WI38 (cell line): ENCODE data around the gene BASP1.

Experiments used
- H3K4me3 ChIP-seq: 2 replicates; pipeline ENCODE4 v1.5.1; 2011; ENCODE audit warnings: low read depth, mild to moderate bottlenecking, control low read depth, low read length
- TF ChIP-seq, protein P1 (sequence below): IDR thresholded peaks from 2 replicates; pipeline ENCODE4 v1.5.1; 2012; ENCODE audit warnings: low read depth, mild to moderate bottlenecking, control low read depth, low read length

BASP1 gene

DNA sequence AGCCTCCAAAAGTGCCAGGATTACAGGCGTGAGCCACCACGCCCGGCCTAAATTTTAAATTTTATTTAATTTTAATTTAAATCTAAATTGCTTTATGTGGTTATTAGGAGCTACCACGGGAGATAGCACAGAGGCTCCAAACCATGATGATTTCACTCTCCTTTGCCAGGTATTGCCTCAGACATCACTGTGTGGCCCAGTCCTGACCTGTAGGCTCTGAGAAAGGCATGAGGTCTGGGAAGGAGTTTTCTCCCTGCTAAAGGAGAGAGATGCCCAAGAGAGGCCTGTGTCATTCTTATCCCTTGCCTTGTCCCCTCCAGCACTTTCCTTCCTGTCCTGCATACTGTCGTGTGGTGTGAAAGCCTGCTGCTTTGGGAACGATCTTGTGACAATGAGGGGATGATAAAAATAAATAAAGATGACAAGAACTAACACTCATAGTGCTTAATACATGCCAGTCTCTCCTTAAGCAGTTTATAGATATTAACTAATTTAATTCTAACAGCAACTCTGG is 37.0 kb upstream of the BASP1 start:
- TF ChIP-seq, protein P1, sequence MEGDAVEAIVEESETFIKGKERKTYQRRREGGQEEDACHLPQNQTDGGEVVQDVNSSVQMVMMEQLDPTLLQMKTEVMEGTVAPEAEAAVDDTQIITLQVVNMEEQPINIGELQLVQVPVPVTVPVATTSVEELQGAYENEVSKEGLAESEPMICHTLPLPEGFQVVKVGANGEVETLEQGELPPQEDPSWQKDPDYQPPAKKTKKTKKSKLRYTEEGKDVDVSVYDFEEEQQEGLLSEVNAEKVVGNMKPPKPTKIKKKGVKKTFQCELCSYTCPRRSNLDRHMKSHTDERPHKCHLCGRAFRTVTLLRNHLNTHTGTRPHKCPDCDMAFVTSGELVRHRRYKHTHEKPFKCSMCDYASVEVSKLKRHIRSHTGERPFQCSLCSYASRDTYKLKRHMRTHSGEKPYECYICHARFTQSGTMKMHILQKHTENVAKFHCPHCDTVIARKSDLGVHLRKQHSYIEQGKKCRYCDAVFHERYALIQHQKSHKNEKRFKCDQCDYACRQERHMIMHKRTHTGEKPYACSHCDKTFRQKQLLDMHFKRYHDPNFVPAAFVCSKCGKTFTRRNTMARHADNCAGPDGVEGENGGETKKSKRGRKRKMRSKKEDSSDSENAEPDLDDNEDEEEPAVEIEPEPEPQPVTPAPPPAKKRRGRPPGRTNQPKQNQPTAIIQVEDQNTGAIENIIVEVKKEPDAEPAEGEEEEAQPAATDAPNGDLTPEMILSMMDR, result no peak
- no peak overlapping the region for H3K4me3 ChIP-seq

DNA sequence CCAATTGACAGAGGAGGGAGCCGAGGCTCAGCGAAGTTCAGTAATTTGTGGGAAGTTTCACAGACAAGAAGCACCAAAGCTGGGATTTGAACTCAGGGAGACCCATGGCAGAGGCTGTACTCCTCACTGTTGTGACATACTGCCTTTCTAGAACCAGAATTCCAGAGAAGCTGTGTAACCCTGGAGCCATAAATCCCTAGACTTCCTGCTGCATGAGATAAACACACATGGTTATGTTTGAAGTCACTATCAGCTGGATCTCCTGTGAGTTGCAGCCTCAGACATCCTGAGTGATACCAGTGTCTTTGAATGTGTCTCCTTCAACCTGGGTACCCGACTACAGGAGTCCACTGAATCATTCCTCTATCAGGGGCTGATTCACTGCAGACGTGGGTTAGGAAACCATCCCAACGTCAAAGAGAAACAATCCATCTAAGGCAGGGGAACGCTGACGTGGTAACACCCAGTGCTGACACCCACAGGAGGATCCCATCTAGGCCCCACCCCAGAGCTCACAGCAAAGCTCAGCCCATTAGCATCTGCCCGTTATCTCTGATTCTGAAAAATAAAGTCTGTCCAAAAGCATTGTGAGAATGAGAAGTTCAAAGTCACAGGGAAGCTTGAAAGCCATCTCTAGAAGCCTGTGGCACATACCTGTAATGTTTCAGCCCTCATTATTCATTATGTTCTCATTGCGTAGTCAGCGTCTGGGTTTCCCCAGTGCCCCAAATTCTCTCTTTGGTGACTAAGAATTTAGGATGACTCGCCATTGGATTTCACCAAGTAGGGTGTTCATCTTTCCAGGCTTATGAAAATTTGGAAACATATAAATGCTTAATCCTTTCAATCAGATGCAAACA is 36.3 kb upstream of the BASP1 start:
- TF ChIP-seq, protein P1, result no peak
- H3K4me3 ChIP-seq, result no peak overlapping the region

DNA sequence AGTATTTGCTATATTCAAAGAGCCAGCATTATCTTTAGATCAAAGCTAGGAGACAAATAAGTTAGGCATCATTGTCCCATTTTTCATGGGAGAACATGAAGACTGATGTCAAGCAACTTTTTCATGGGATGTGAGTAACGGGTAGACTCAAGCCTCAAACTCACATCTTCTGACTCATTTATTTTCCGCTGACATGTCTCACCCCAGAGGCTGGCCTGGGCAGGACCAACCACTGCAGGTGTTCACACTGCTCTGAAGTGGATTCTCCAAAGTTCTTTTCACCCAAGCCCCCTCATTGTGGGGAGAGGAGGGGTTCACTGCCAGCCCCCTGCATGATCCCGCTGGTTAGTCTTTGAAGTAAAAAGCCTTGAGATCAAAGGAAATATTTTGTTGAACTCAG is 34.9 kb upstream of the BASP1 start:
- TF ChIP-seq, protein P1, result no peak
- H3K4me3 ChIP-seq, result no peak overlapping the region

DNA sequence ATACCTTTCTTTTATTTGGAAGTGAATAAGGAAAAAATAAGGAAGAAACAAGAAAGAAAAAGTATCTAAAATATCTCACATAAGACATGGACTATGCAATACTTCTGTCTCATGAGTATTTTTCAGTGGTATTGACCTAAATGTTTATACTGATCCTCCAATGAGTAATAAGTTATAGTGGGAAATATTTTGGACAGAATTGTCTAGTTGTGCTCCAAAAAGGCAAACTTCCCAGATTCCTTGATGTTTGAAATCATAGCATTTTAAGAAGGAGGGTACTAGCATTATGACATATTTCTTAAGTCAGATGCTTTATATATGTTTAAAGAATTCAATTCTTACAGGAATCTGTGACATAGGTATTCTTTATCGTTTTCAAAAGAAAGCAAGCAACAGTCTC is 34.5 kb upstream of the BASP1 start:
- H3K4me3 ChIP-seq, result no peak overlapping the region
- TF ChIP-seq, protein P1, result no peak

DNA sequence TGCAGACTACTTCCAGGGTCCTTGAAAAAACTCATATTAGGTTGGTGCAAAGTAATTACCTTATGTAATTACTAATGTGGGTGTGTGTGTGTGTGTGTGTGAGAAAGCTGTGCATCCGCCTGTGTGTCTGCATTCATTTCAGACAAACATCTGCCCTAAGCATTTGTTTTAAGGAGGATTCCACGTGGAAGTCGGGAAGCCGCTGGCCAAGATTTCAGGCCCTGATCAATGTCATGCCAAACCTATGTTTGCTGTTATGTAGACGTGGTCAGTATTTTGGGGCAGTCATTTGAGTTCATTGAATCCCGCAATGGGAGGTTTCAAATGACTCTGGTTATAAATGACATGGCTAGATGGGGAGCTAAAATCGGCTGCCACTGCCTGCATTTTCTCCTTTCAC is 33.6 kb upstream of the BASP1 start:
- TF ChIP-seq, protein P1, result no peak
- H3K4me3 ChIP-seq, result no peak overlapping the region

DNA sequence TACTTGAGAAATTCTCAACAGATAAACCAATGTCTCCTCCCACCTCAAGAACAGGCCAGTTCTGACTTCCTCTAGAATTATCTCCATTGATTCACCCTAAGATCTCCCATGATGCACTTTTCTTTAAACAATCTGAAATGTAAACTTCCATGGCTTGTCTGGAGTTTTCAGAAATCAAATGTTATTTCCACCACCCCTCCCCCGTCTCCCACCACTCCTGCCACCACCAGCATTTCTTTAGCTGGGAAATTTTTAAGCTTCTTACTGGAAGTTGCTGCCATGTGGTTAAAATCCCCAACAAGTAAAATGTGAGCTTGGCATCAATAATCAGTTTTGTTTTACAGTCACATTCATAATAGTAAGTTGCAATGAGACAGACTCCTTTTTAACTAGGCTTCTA is 32.8 kb upstream of the BASP1 start:
- H3K4me3 ChIP-seq, result no peak overlapping the region
- TF ChIP-seq, protein P1, result no peak

DNA sequence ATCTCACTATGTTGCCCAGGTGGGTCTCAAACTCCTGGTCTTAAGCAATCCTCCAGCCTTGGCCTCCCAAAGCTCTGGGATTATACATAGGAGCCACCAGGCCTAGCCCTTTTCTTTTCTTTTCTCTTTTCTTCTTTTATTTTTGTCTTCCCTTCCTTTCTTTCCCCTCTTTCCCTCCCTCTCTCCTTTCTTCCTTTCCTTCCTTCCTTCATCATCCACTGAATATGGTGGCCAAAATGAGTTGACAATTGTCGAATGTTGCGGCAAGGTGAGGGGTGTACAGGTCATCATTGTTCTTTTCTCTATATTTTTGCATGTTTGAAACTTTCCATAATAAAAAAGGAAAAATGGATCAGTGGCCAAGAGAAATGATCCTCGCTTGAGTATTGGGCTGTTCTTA is 32.1 kb upstream of the BASP1 start:
- H3K4me3 ChIP-seq, result no peak overlapping the region
- TF ChIP-seq, protein P1, result no peak
